Ascending aorta (tissue), 2 donors: ENCODE measurements around the gene CRACR2A. TPM values are rescaled to one million over a fixed set of nuclear protein-coding genes. Genes with fewer than 3 reads are reported as not detected.

ENCODE experiments used
- DNase-seq, 2 donors: peaks; one replicate each; pipeline ENCODE4 v3.0.0-alpha.2; 2019; ENCODE audit warnings: low spot score in 2 of 2
- H3K27ac ChIP-seq, 2 donors: fragments of 200-600 bp; sonication (generic); one replicate each; pipeline ENCODE4 v1.5.1; 2016 to 2017; ENCODE audit warnings: mild to moderate bottlenecking in 1 of 2
- H3K27me3 ChIP-seq: fragments of 200-600 bp; sonication (generic); one replicate; pipeline ENCODE4 v1.5.1; 2017
- H3K36me3 ChIP-seq, 2 donors: fragments of 200-600 bp; sonication (generic); one replicate each; pipeline ENCODE4 v1.5.1; 2016
- H3K4me1 ChIP-seq, 2 donors: fragments of 200-600 bp; sonication (generic); one replicate each; pipeline ENCODE4 v1.5.1; 2016 to 2017; ENCODE audit warnings: mild to moderate bottlenecking in 1 of 2
- H3K4me3 ChIP-seq, 2 donors: fragments of 200-600 bp; sonication (generic); one replicate each; pipeline ENCODE4 v1.5.1; 2016 to 2017; ENCODE audit warnings: mild to moderate bottlenecking in 1 of 2
- H3K9me3 ChIP-seq, 2 donors: fragments of 200-600 bp; sonication (generic); one replicate each; pipeline ENCODE4 v1.5.1; 2016
- CTCF ChIP-seq, 3 experiments: fragments of 200-600 bp in 2 of 3; fragments of 450-650 bp in 1 of 3; sonication (generic) in 2 of 3; IDR thresholded peaks; one replicate each; pipeline ENCODE4 v1.5.1; 2016 to 2019; ENCODE audit warnings: antibody characterized with exemption in 3 of 3, mild to moderate bottlenecking in 1 of 3, moderate library complexity in 1 of 3
- intact Hi-C: fragments of 100-400 bp; cut with DNase I; formaldehyde crosslinking; loops from one replicate; pipeline ENCODE4 v1.15.1; 2023
- total RNA-seq: library from RNA; depleted of rRNA; stranded (reverse); fragments of >200 nt; gene quantifications from one replicate; pipeline ENCODE4 v1.1.0, GENCODE V29; 2016

Gene CRACR2A
- total RNA-seq, 1 donor from 2014 or later: 0.53 TPM

- H3K27ac ChIP-seq: no peak overlapping the region
- peak in 1 of 2 donors; percentile 59 for DNase-seq
- TF ChIP-seq CTCF (IDR thresholded peaks at IDR 0.05): no peak
- no peaks in the 10 kb centered on the region for H3K9me3 ChIP-seq
- H3K27me3 ChIP-seq: no peaks in the 10 kb centered on the region
- no peaks in the 10 kb centered on the region for H3K36me3 ChIP-seq
- no peaks in the 10 kb centered on the region for H3K4me1 ChIP-seq
- intact Hi-C loops: no loop called here
- no peak overlapping the region for H3K4me3 ChIP-seq
Measured at GRCh38 chr12:3727877-3728632, 24.9 kb downstream of the CRACR2A start.

DNA sequence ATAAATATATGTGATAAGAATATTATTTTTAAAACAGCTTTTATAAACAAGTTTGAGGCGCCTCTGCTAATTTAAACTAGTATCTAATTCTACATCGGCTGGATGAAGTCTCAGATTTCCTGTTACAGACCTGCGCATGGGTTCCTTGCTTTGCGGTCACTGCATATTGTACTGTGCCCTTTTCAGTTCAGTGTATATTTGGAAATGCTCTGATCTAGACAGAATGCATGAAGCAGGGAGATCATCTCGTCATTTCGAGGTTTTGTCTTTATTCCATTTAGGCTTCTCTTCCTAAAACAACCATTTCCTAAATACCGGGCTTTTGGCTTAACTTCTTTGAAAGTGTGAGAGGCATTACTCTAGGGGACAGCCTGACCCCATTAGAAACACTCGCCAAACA is 25.6 kb downstream of the CRACR2A start:
- no peak overlapping the region for H3K27ac ChIP-seq

GRCh38 chr12:3726456-3726855 is 26.5 kb downstream of the CRACR2A start:
- no peaks in the 10 kb centered on the region for H3K36me3 ChIP-seq
- H3K27ac ChIP-seq: no peak overlapping the region
- no peak overlapping the region for H3K4me3 ChIP-seq
- intact Hi-C loops: no loop called here
- no peaks in the 10 kb centered on the region for H3K9me3 ChIP-seq
- TF ChIP-seq CTCF (IDR thresholded peaks at IDR 0.05): no peak
- H3K4me1 ChIP-seq: no peaks in the 10 kb centered on the region
- no peak for DNase-seq
- H3K27me3 ChIP-seq: no peaks in the 10 kb centered on the region

More for the DNA sequence above, 25.6 kb downstream of the CRACR2A start:
- no peak overlapping the region for H3K4me3 ChIP-seq
- H3K27me3 ChIP-seq: no peaks in the 10 kb centered on the region
- H3K4me1 ChIP-seq: no peaks in the 10 kb centered on the region
- no peak for DNase-seq
- no peak for TF ChIP-seq CTCF (IDR thresholded peaks at IDR 0.05)
- intact Hi-C loops: no loop called here
- no peaks in the 10 kb centered on the region for H3K36me3 ChIP-seq
- H3K9me3 ChIP-seq: no peaks in the 10 kb centered on the region

GRCh38 chr12:3725388-3726115 is 27.4 kb downstream of the CRACR2A start:
- no peaks in the 10 kb centered on the region for H3K36me3 ChIP-seq
- H3K4me1 ChIP-seq: no peaks in the 10 kb centered on the region
- H3K9me3 ChIP-seq: no peaks in the 10 kb centered on the region
- H3K27ac ChIP-seq: no peak overlapping the region
- no peaks in the 10 kb centered on the region for H3K27me3 ChIP-seq
- intact Hi-C loops: no loop called here
- no peak overlapping the region for H3K4me3 ChIP-seq
- no peak for TF ChIP-seq CTCF (IDR thresholded peaks at IDR 0.05)
- no peak for DNase-seq

DNA sequence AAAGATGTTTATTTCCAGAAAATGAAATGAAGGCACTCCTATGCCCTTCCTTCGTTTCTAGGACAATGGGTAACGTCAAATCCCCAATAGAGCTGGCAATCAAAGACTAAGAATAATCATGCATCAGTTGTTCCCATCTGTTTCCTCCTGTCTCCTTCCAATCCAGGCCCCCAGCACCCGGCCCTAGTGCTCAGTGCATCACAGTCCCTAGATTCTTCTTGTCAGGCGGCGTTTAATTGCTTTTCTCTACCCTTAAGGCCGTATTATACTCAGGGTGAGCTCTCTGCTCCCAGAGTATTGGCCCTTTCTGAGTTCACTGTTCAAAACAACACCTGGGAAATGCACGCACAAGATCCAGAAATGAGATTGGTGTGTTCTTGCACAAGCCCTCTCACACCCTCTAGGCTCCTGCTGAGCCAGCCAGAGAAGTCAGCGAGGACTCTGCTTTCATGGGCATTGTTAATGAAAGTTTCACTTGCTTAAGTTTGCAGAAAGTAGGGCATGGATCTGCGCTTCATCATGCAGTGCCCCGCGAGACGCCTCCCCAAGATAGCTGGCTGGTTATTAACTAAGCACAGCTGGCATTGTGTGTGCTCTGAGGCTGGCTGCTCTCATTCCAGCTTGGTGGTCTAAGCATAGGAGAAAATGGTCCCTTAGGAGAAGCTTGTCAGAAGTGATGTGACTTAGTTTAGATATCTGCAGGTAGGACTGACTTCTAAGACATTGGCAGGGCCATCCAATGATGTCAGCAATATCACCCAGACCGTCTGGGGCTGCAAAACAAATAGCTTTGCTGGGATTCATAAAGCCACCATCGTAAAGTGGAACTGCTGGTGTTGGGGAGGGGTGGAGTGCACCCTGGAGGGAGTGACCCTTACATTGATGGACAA is 28.7 kb downstream of the CRACR2A start:
- Histone ChIP-seq H3K27ac (no peak overlapping the region), H3K27me3 (no peaks in the 10 kb centered on the region), H3K9me3 (no peaks in the 10 kb centered on the region), H3K4me3 (no peak overlapping the region), H3K36me3 (no peaks in the 10 kb centered on the region), H3K4me1 (no peaks in the 10 kb centered on the region)
- TF ChIP-seq CTCF (IDR thresholded peaks at IDR 0.05): no peak
- DNase-seq: no peak
- intact Hi-C loops: no loop called here
